T-helper 17 cell (primary cell): ENCODE measurements around the gene ANKRD55. TPM values are rescaled to one million over a fixed set of nuclear protein-coding genes. Genes with fewer than 3 reads are reported as not detected.
A peak's percentile ranks its signal among the peaks of the same experiment; 100 is the strongest.
"Not testable (repeated sequence)": the region's sequence is repeated elsewhere in the genome, so short reads cannot be mapped to it uniquely, and the experiment has no call there.

ENCODE experiments used
- ATAC-seq: fragments of 150-1000 bp; cut with Tn5 transposase; 2 replicates; pipeline ENCODE4 v1.10.0; 2021; ENCODE audit warnings: mild to moderate bottlenecking, moderate library complexity
- DNase-seq, 3 donors: peaks; one replicate each; pipeline versions ENCODE4 v3.0.0 to v3.0.0-alpha.2; 2020 to 2021
- H3K9me3 ChIP-seq: one replicate; pipeline ENCODE4 v1.7.0; 2013; ENCODE audit warnings: low read length, mild to moderate bottlenecking; ENCODE audit not compliant: control insufficient read depth, poor library complexity, severe bottlenecking
- H3K27ac Mint-ChIP-seq: one replicate; pipeline ENCODE4 v1.8.0; 2022; ENCODE audit warnings: mild to moderate bottlenecking, moderate library complexity, mixed read lengths
- H3K27me3 Mint-ChIP-seq: one replicate; pipeline ENCODE4 v1.8.0; 2022; ENCODE audit warnings: mixed read lengths
- H3K36me3 Mint-ChIP-seq: one replicate; pipeline ENCODE4 v1.8.0; 2022; ENCODE audit warnings: low read depth, mixed read lengths
- H3K4me1 Mint-ChIP-seq: one replicate; pipeline ENCODE4 v1.8.0; 2022; ENCODE audit warnings: mild to moderate bottlenecking, mixed read lengths
- H3K4me3 Mint-ChIP-seq: one replicate; pipeline ENCODE4 v1.8.0; 2022; ENCODE audit warnings: mild to moderate bottlenecking, moderate library complexity, mixed read lengths
- total RNA-seq, 4 donors: library from RNA in 2 of 4; stranded (reverse) in 2 of 4; gene quantifications; one replicate each; pipeline ENCODE4 v1.2.3 and lab custom pipeline; 2022 to 2026

The ANKRD55 gene
- 1 to 10 TPM; 2.3 to 3.1 TPM for total RNA-seq
- 1.6 reads per million in 2 donors for total RNA-seq (lab: John Stamatoyannopoulos, UW)

DNA sequence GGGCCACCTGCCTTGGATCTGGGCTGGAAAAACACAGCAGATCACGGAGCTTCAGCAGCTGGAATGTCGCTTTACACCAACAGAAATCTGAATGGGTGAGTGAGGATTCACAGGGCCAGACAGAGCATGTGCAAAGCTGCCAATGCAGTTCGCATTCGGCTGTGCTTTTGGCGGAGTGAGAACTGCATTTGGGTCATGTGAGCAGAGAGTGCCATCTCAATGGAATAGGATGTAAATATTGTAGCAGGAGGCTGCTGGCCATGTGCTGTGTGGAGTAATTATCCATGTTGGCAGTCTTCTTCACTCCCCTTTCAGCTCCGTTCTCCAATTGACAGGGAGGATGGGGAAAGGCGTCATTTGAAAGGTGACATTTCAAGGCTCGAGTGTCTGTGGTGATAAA is at the start of gene ANKRD55:
ANKRD55 (minus strand) TSS at position 101 of the 400 bp plus-strand sequence. CDS start 417 bp downstream, outside the sequence.
- no peak for DNase-seq
- H3K4me3 Mint-ChIP-seq = no peak within 1 kb of the TSS
- H3K27ac Mint-ChIP-seq = no peak within 1 kb of the TSS
- peaks cover 28% of the 10 kb centered on the region for H3K27me3 Mint-ChIP-seq
- ATAC-seq = no peak
- H3K9me3 ChIP-seq = no peaks in the 10 kb centered on the region
- peaks cover 3% of the 10 kb centered on the region for H3K36me3 Mint-ChIP-seq
- H3K4me1 Mint-ChIP-seq = peaks cover 4% of the 10 kb centered on the region

DNA sequence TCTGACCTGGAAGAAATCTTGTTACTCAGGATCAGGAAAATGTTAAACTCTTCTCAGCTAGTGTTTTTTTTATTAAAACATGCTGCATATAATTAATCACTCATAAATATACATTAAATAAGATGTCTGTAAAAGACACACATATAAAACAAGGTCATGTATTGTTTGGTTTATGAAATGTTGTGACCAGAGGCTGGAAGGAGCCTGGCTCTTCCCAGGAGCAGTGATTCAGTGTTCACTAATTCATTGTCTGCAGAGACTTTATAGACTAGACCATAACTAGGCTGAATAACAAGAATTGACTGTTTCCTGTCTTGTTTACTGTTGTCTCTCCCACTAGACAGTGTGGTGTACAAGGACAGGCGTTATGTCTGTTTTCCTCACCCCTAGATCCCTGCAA is 49.1 kb upstream of the ANKRD55 start:
- Mint-ChIP-seq H3K27me3 (no peaks in the 10 kb centered on the region), H3K27ac (no peak overlapping the region), H3K36me3 (peaks cover 3% of the 10 kb centered on the region), H3K4me1 (peaks cover 3% of the 10 kb centered on the region), H3K4me3 (no peak overlapping the region)
- DNase-seq (no peak), ATAC-seq (no peak)
- no peaks in the 10 kb centered on the region for H3K9me3 ChIP-seq

- H3K27me3 Mint-ChIP-seq = no peaks in the 10 kb centered on the region
- ATAC-seq (no peak), DNase-seq (no peak)
- no peak overlapping the region for H3K27ac Mint-ChIP-seq
- H3K9me3 ChIP-seq = no peaks in the 10 kb centered on the region
- H3K36me3 Mint-ChIP-seq = peaks cover 3% of the 10 kb centered on the region
- peaks cover 3% of the 10 kb centered on the region for H3K4me1 Mint-ChIP-seq
- H3K4me3 Mint-ChIP-seq = no peak overlapping the region
These were observed 48.5 kb upstream of the ANKRD55 start for GRCh38 chr5:56281489-56282165.

- DNase-seq (no peak), ATAC-seq (no peak)
- no peaks in the 10 kb centered on the region for H3K27me3 Mint-ChIP-seq
- H3K4me3 Mint-ChIP-seq = no peak overlapping the region
- H3K36me3 Mint-ChIP-seq = peaks cover 5% of the 10 kb centered on the region
- H3K4me1 Mint-ChIP-seq = peaks cover 3% of the 10 kb centered on the region
- H3K27ac Mint-ChIP-seq = no peak overlapping the region
- H3K9me3 ChIP-seq = no peaks in the 10 kb centered on the region
These were observed 46.8 kb upstream of the ANKRD55 start for GRCh38 chr5:56279979-56280378.

DNA sequence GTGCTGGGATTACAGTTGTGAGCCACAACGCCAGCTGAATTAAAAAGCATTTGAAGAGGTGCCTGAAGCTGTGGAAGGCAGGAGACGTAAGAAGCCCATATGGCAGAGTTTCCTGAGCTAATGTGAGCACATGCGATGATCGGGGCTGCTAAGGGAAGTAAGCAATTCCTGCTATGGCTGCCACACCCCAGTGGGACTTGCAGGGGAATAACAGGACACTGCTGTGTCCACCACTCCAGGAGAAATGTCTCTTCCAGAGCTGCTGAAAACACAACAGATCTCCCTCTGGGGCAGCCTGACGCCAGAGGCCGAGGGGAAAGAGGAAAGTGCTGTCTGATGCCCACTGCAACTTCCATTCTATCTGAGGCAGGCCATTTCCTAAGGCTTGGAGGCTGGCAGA is 46.2 kb upstream of the ANKRD55 start:
- peak overlapping the region; percentile 16 for H3K27ac Mint-ChIP-seq
- DNase-seq (no peak), ATAC-seq (no peak)
- no peak overlapping the region for H3K4me3 Mint-ChIP-seq
- no peaks in the 10 kb centered on the region for H3K9me3 ChIP-seq
- H3K4me1 Mint-ChIP-seq = peaks cover 3% of the 10 kb centered on the region
- H3K36me3 Mint-ChIP-seq = peaks cover 5% of the 10 kb centered on the region
- H3K27me3 Mint-ChIP-seq = no peaks in the 10 kb centered on the region

- no peak overlapping the region for H3K4me3 Mint-ChIP-seq
- ATAC-seq (no peak), DNase-seq (no peak)
- peaks cover 5% of the 10 kb centered on the region for H3K36me3 Mint-ChIP-seq
- H3K9me3 ChIP-seq = no peaks in the 10 kb centered on the region
- H3K27ac Mint-ChIP-seq = no peak overlapping the region
- no peaks in the 10 kb centered on the region for H3K27me3 Mint-ChIP-seq
- peaks cover 6% of the 10 kb centered on the region for H3K4me1 Mint-ChIP-seq
These were observed 45.2 kb upstream of the ANKRD55 start for GRCh38 chr5:56278335-56278753.

DNA sequence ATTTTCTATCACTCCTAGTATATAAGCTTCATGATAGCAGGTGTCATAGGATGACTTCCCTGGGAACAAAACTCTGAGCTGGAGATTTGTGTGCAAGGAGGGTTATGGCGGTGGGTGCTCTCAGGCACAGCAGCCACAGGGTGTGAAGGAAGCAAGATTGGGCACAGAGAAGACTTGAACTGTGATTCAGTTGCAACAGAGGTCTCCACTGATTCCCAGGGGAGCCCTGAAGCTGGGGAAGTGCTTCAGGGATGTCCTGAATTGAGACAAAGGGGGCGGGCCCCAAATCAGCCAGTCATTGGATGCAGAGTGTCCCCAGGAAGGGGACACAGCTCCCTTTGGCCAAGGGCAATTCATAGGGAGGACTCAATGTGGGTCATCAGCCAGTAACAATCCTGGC is 44.4 kb upstream of the ANKRD55 start:
- DNase-seq (no peak), ATAC-seq (no peak)
- H3K27me3 Mint-ChIP-seq = no peaks in the 10 kb centered on the region
- no peak overlapping the region for H3K4me3 Mint-ChIP-seq
- peaks cover 6% of the 10 kb centered on the region for H3K4me1 Mint-ChIP-seq
- H3K36me3 Mint-ChIP-seq = peaks cover 5% of the 10 kb centered on the region
- H3K9me3 ChIP-seq = no peaks in the 10 kb centered on the region
- no peak overlapping the region for H3K27ac Mint-ChIP-seq

- H3K9me3 ChIP-seq = no peaks in the 10 kb centered on the region
- H3K27ac Mint-ChIP-seq = peak overlapping the region; percentile 8
- peaks cover 5% of the 10 kb centered on the region for H3K36me3 Mint-ChIP-seq
- H3K27me3 Mint-ChIP-seq = no peaks in the 10 kb centered on the region
- DNase-seq (no peak), ATAC-seq (no peak)
- H3K4me3 Mint-ChIP-seq = no peak overlapping the region
- peaks cover 26% of the 10 kb centered on the region for H3K4me1 Mint-ChIP-seq
These were observed 40.3 kb upstream of the ANKRD55 start for GRCh38 chr5:56273376-56273955.

DNA sequence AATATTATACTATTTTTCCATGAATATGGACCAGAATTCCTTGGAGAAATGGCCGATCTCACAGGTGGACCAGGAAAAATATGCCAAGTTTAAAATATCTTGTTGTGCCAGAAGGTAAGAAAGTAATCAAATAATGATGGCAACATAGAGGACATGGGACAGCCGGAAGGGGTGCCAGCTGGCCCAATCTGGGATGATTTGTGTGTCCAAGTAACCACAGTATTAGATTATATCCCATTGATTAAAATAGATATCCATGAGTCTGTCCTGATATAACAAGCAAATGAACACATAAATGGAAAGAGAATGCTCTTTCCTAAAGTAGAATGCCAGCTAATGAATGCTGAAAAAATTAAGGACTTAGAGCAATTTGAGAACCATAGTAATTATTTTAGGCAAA is 39.6 kb upstream of the ANKRD55 start:
- peaks cover 23% of the 10 kb centered on the region for H3K4me1 Mint-ChIP-seq
- peak overlapping the region; percentile 8 for H3K27ac Mint-ChIP-seq
- no peaks in the 10 kb centered on the region for H3K9me3 ChIP-seq
- H3K36me3 Mint-ChIP-seq = peaks cover 5% of the 10 kb centered on the region
- DNase-seq = no peak
- no peak for ATAC-seq
- H3K4me3 Mint-ChIP-seq = no peak overlapping the region
- no peaks in the 10 kb centered on the region for H3K27me3 Mint-ChIP-seq

- Mint-ChIP-seq H3K27me3 (peaks cover 9% of the 10 kb centered on the region), H3K27ac (peak overlapping the region; percentile 68), H3K4me1 (peaks cover 23% of the 10 kb centered on the region), H3K4me3 (peak overlapping the region; percentile 69), H3K36me3 (no peaks in the 10 kb centered on the region)
- ATAC-seq = peak; percentile 97
- DNase-seq = peak; percentile 62 to 64 (median 63)
- no peaks in the 10 kb centered on the region for H3K9me3 ChIP-seq
These were observed 37.6 kb upstream of the ANKRD55 start for GRCh38 chr5:56270568-56271392.

GRCh38 chr5:56270058-56270457 is 36.9 kb upstream of the ANKRD55 start:
- Mint-ChIP-seq H3K4me1 (peaks cover 23% of the 10 kb centered on the region), H3K4me3 (no peak overlapping the region), H3K27me3 (peaks cover 9% of the 10 kb centered on the region), H3K27ac (peak overlapping the region; percentile 68), H3K36me3 (no peaks in the 10 kb centered on the region)
- H3K9me3 ChIP-seq = no peaks in the 10 kb centered on the region
- DNase-seq = no peak
- ATAC-seq = peak; percentile 16

GRCh38 chr5:56269216-56269927 is 36.2 kb upstream of the ANKRD55 start:
- no peak for DNase-seq
- Mint-ChIP-seq H3K36me3 (no peaks in the 10 kb centered on the region), H3K27me3 (peaks cover 9% of the 10 kb centered on the region), H3K27ac (peak overlapping the region; percentile 68), H3K4me1 (peaks cover 25% of the 10 kb centered on the region), H3K4me3 (peak overlapping the region; percentile 4)
- no peaks in the 10 kb centered on the region for H3K9me3 ChIP-seq
- peak; percentile 44 for ATAC-seq

DNA sequence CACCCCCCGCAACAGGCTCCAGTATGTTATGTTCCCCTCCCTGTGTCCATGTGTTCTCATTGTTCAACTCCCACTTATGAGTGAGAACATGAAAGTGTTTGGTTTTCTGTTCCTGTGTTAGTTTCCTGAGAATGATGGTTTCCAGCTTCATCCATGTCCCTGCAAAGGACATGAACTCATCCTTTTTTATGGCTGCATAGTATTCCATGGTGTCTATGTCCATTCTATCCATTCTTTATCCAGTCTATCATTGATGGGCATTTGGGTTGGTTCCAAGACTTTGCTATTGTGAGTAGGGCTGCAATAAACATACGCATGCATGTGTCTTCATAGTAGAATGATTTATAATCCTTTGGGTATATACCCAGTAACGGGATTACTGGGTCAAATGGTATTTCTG is 35.6 kb upstream of the ANKRD55 start:
- not testable (repeated sequence) for H3K27me3 Mint-ChIP-seq, DNase-seq, H3K4me3 Mint-ChIP-seq, ATAC-seq, H3K27ac Mint-ChIP-seq, H3K9me3 ChIP-seq, H3K36me3 Mint-ChIP-seq
- peaks cover 22% of the 10 kb centered on the region for H3K4me1 Mint-ChIP-seq
